Measurements from ENCODE around the gene NECTIN1.

Gene NECTIN1

GRCh38 chr11:119664063-119664572 is 64.9 kb downstream of the NECTIN1 start:
- Histone ChIP-seq H3K27ac (ENCODE audit: insufficient read depth, low read depth, low read length, poor library complexity, severe bottlenecking) (no peak overlapping the region), H3K4me3 (ENCODE audit: insufficient read depth, low read depth, low read length) (no peak overlapping the region), H3K36me3 (ENCODE audit: control insufficient read depth, insufficient read depth, low read length) (peaks cover 7% of the 10 kb centered on the region), H3K4me1 (ENCODE audit: control insufficient read depth, insufficient read depth, low read length) (peaks cover 28% of the 10 kb centered on the region), H3K9me3 (ENCODE audit: control insufficient read depth, low read length) (no peaks in the 10 kb centered on the region), H3K27me3 (ENCODE audit: control insufficient read depth, insufficient read depth, low read length, poor library complexity, severe bottlenecking) (no peaks in the 10 kb centered on the region)
- 70% methylated on average over 9 of the region's 9 CpGs for WGBS, 2 experiments

GRCh38 chr11:119663279-119663678 is 65.7 kb downstream of the NECTIN1 start:
- Histone ChIP-seq H3K36me3 (ENCODE audit: control insufficient read depth, insufficient read depth, low read length) (peaks cover 7% of the 10 kb centered on the region), H3K4me3 (ENCODE audit: insufficient read depth, low read depth, low read length) (no peak overlapping the region), H3K4me1 (ENCODE audit: control insufficient read depth, insufficient read depth, low read length) (peaks cover 29% of the 10 kb centered on the region), H3K9me3 (ENCODE audit: control insufficient read depth, low read length) (no peaks in the 10 kb centered on the region), H3K27ac (ENCODE audit: insufficient read depth, low read depth, low read length, poor library complexity, severe bottlenecking) (no peak overlapping the region), H3K27me3 (ENCODE audit: control insufficient read depth, insufficient read depth, low read length, poor library complexity, severe bottlenecking) (no peaks in the 10 kb centered on the region)
- WGBS, 2 experiments, result 42 to 46% methylated on average over 4 of the region's 4 CpGs

GRCh38 chr11:119661226-119661625 is 67.8 kb downstream of the NECTIN1 start:
- H3K4me1 ChIP-seq (ENCODE audit: control insufficient read depth, insufficient read depth, low read length), result peaks cover 24% of the 10 kb centered on the region
- 78 to 79% methylated on average over 4 of the region's 4 CpGs for WGBS, 2 experiments
- no peak overlapping the region for H3K27ac ChIP-seq (ENCODE audit: insufficient read depth, low read depth, low read length, poor library complexity, severe bottlenecking)
- no peaks in the 10 kb centered on the region for H3K27me3 ChIP-seq (ENCODE audit: control insufficient read depth, insufficient read depth, low read length, poor library complexity, severe bottlenecking)
- no peaks in the 10 kb centered on the region for H3K9me3 ChIP-seq (ENCODE audit: control insufficient read depth, low read length)
- no peak overlapping the region for H3K4me3 ChIP-seq (ENCODE audit: insufficient read depth, low read depth, low read length)
- peaks cover 7% of the 10 kb centered on the region for H3K36me3 ChIP-seq (ENCODE audit: control insufficient read depth, insufficient read depth, low read length)

GRCh38 chr11:119659971-119660723 is 68.9 kb downstream of the NECTIN1 start:
- Histone ChIP-seq H3K27me3 (ENCODE audit: control insufficient read depth, insufficient read depth, low read length, poor library complexity, severe bottlenecking) (no peaks in the 10 kb centered on the region), H3K36me3 (ENCODE audit: control insufficient read depth, insufficient read depth, low read length) (no peaks in the 10 kb centered on the region), H3K27ac (ENCODE audit: insufficient read depth, low read depth, low read length, poor library complexity, severe bottlenecking) (no peak overlapping the region), H3K4me3 (ENCODE audit: insufficient read depth, low read depth, low read length) (no peak overlapping the region), H3K9me3 (ENCODE audit: control insufficient read depth, low read length) (no peaks in the 10 kb centered on the region), H3K4me1 (ENCODE audit: control insufficient read depth, insufficient read depth, low read length) (peaks cover 24% of the 10 kb centered on the region)
- 82 to 84% methylated on average over 16 to 17 of the region's 17 CpGs for WGBS, 2 experiments

- no peaks in the 10 kb centered on the region for H3K36me3 ChIP-seq (ENCODE audit: control insufficient read depth, insufficient read depth, low read length)
- no peak overlapping the region for H3K4me3 ChIP-seq (ENCODE audit: insufficient read depth, low read depth, low read length)
- H3K9me3 ChIP-seq (ENCODE audit: control insufficient read depth, low read length), result no peaks in the 10 kb centered on the region
- 95 to 96% methylated on average over 22 of the region's 22 CpGs for WGBS, 2 experiments
- no peaks in the 10 kb centered on the region for H3K27me3 ChIP-seq (ENCODE audit: control insufficient read depth, insufficient read depth, low read length, poor library complexity, severe bottlenecking)
- H3K4me1 ChIP-seq (ENCODE audit: control insufficient read depth, insufficient read depth, low read length), result peaks cover 13% of the 10 kb centered on the region
- no peak overlapping the region for H3K27ac ChIP-seq (ENCODE audit: insufficient read depth, low read depth, low read length, poor library complexity, severe bottlenecking)
Observed at GRCh38 chr11:119652907-119653659, 75.9 kb downstream of the NECTIN1 start.

GRCh38 chr11:119651802-119652584 is 77.0 kb downstream of the NECTIN1 start:
- Histone ChIP-seq H3K27me3 (ENCODE audit: control insufficient read depth, insufficient read depth, low read length, poor library complexity, severe bottlenecking) (no peaks in the 10 kb centered on the region), H3K27ac (ENCODE audit: insufficient read depth, low read depth, low read length, poor library complexity, severe bottlenecking) (no peak overlapping the region), H3K4me3 (ENCODE audit: insufficient read depth, low read depth, low read length) (no peak overlapping the region), H3K36me3 (ENCODE audit: control insufficient read depth, insufficient read depth, low read length) (no peaks in the 10 kb centered on the region), H3K9me3 (ENCODE audit: control insufficient read depth, low read length) (no peaks in the 10 kb centered on the region), H3K4me1 (ENCODE audit: control insufficient read depth, insufficient read depth, low read length) (peaks cover 18% of the 10 kb centered on the region)
- 76 to 81% methylated on average over 12 of the region's 12 CpGs for WGBS, 2 experiments

GRCh38 chr11:119650251-119650650 is 78.7 kb downstream of the NECTIN1 start:
- H3K4me1 ChIP-seq (ENCODE audit: control insufficient read depth, insufficient read depth, low read length), result peaks cover 20% of the 10 kb centered on the region
- no peak overlapping the region for H3K27ac ChIP-seq (ENCODE audit: insufficient read depth, low read depth, low read length, poor library complexity, severe bottlenecking)
- H3K9me3 ChIP-seq (ENCODE audit: control insufficient read depth, low read length), result no peaks in the 10 kb centered on the region
- H3K4me3 ChIP-seq (ENCODE audit: insufficient read depth, low read depth, low read length), result no peak overlapping the region
- no peaks in the 10 kb centered on the region for H3K27me3 ChIP-seq (ENCODE audit: control insufficient read depth, insufficient read depth, low read length, poor library complexity, severe bottlenecking)
- no peaks in the 10 kb centered on the region for H3K36me3 ChIP-seq (ENCODE audit: control insufficient read depth, insufficient read depth, low read length)
- WGBS, 2 experiments, result 75 to 78% methylated on average over 6 of the region's 6 CpGs

- no peaks in the 10 kb centered on the region for H3K27me3 ChIP-seq (ENCODE audit: control insufficient read depth, insufficient read depth, low read length, poor library complexity, severe bottlenecking)
- H3K4me1 ChIP-seq (ENCODE audit: control insufficient read depth, insufficient read depth, low read length), result peaks cover 35% of the 10 kb centered on the region
- H3K27ac ChIP-seq (ENCODE audit: insufficient read depth, low read depth, low read length, poor library complexity, severe bottlenecking), result no peak overlapping the region
- WGBS, 2 experiments, result 54 to 70% methylated on average over 3 of the region's 3 CpGs
- no peaks in the 10 kb centered on the region for H3K9me3 ChIP-seq (ENCODE audit: control insufficient read depth, low read length)
- H3K36me3 ChIP-seq (ENCODE audit: control insufficient read depth, insufficient read depth, low read length), result no peaks in the 10 kb centered on the region
- no peak overlapping the region for H3K4me3 ChIP-seq (ENCODE audit: insufficient read depth, low read depth, low read length)
Observed at GRCh38 chr11:119647254-119647653, 81.7 kb downstream of the NECTIN1 start.

- no peak overlapping the region for H3K4me3 ChIP-seq (ENCODE audit: insufficient read depth, low read depth, low read length)
- no peaks in the 10 kb centered on the region for H3K36me3 ChIP-seq (ENCODE audit: control insufficient read depth, insufficient read depth, low read length)
- WGBS, 2 experiments, result 91 to 92% methylated on average over 5 of the region's 5 CpGs
- H3K4me1 ChIP-seq (ENCODE audit: control insufficient read depth, insufficient read depth, low read length), result peaks cover 33% of the 10 kb centered on the region
- no peaks in the 10 kb centered on the region for H3K27me3 ChIP-seq (ENCODE audit: control insufficient read depth, insufficient read depth, low read length, poor library complexity, severe bottlenecking)
- H3K9me3 ChIP-seq (ENCODE audit: control insufficient read depth, low read length), result no peaks in the 10 kb centered on the region
- no peak overlapping the region for H3K27ac ChIP-seq (ENCODE audit: insufficient read depth, low read depth, low read length, poor library complexity, severe bottlenecking)
Observed at GRCh38 chr11:119645018-119645417, 84.0 kb downstream of the NECTIN1 start.

- 88 to 90% methylated on average over 7 of the region's 7 CpGs for WGBS, 2 experiments
- Histone ChIP-seq H3K4me3 (ENCODE audit: insufficient read depth, low read depth, low read length) (no peak overlapping the region), H3K36me3 (ENCODE audit: control insufficient read depth, insufficient read depth, low read length) (no peaks in the 10 kb centered on the region), H3K9me3 (ENCODE audit: control insufficient read depth, low read length) (no peaks in the 10 kb centered on the region), H3K4me1 (ENCODE audit: control insufficient read depth, insufficient read depth, low read length) (peaks cover 34% of the 10 kb centered on the region), H3K27ac (ENCODE audit: insufficient read depth, low read depth, low read length, poor library complexity, severe bottlenecking) (no peak overlapping the region), H3K27me3 (ENCODE audit: control insufficient read depth, insufficient read depth, low read length, poor library complexity, severe bottlenecking) (no peaks in the 10 kb centered on the region)
Observed at GRCh38 chr11:119644502-119644901, 84.5 kb downstream of the NECTIN1 start.
